K562 (cell line): ENCODE data around the gene ZNF574. TPM values are rescaled to one million over a fixed set of nuclear protein-coding genes. Genes with fewer than 3 reads are reported as not detected.

Experiments used
- ATAC-seq: fragments of 200-7000 bp; cut with Tn5 transposase; 3 replicates; pipeline ENCODE4 v1.9.1; 2020; ENCODE audit warnings: moderate library complexity
- BruUV-seq: library from RNA; stranded (reverse); fragments of 400-500 nt; replicated peaks from 2 replicates; lab custom pipeline; 2021; lab: Mats Ljungman, UMichigan
- CTCF ChIA-PET: fragments of 300-600 bp; formaldehyde crosslinking; extraction: SDS; loops from one replicate; lab custom pipeline; 2021; ENCODE audit warnings: low intra/inter-chr PET ratio; lab: Yijun Ruan, JAX
- POLR2A ChIA-PET: fragments of 300-600, 350-650 bp; sonication (Branson Sonifier 250); formaldehyde crosslinking; extraction: SDS; loops from one replicate; lab custom pipeline; 2021; ENCODE audit warnings: antibody characterized with exemption, inconsistent platforms; lab: Yijun Ruan, JAX
- DNase-seq, 4 experiments: peaks; one replicate each; pipeline versions ENCODE4 v3.0.0 to v3.0.0-alpha.2; 2011 to 2018; ENCODE audit warnings: low spot score in 3 of 4, mixed read lengths in 3 of 4; ENCODE audit errors: extremely low read depth in 1 of 4
- FAIRE-seq: peaks from 2 replicates; lab custom pipeline; 2011; peaks lifted over from hg19 to GRCh38; lab: Jason Lieb, UNC
- H2AFZ ChIP-seq: 2 replicates; pipeline ENCODE4 v1.6.0; 2011; ENCODE audit warnings: low read depth, low read length, control low read depth, inconsistent platforms
- H3K27ac ChIP-seq: fragments of 200-600 bp; 3 replicates; pipeline ENCODE4 v1.8.0; 2011; ENCODE audit warnings: low read depth, mild to moderate bottlenecking, control low read depth, inconsistent platforms, low read length, moderate library complexity, mixed read lengths; ENCODE audit errors: extremely low read depth
- H3K27me3 ChIP-seq, 2 experiments: fragments of 300-600 bp in 1 of 2; 2 replicates in 1 of 2; 3 replicates in 1 of 2; pipeline versions ENCODE4 v1.6.0 to v1.8.0; 2011; ENCODE audit warnings: inconsistent platforms in 2 of 2, low read length in 2 of 2, mild to moderate bottlenecking in 1 of 2, mixed read lengths in 1 of 2, moderate library complexity in 1 of 2; ENCODE audit not compliant: control insufficient read depth in 2 of 2, insufficient read depth in 2 of 2
- H3K36me3 ChIP-seq: fragments of 300-600 bp; 3 replicates; pipeline ENCODE4 v1.8.0; 2011; ENCODE audit warnings: mild to moderate bottlenecking, low read length, inconsistent platforms; ENCODE audit not compliant: control insufficient read depth, insufficient read depth
- H3K4me1 ChIP-seq, 2 experiments: fragments of 200-600 bp in 1 of 2; replicated peaks in 1 of 2; 2 replicates in 1 of 2; 3 replicates in 1 of 2; pipeline versions ENCODE4 v1.5.1 to v1.8.0; 2011; ENCODE audit warnings: inconsistent platforms in 2 of 2, low read length in 2 of 2, mild to moderate bottlenecking in 1 of 2, mixed read lengths in 1 of 2, moderate library complexity in 1 of 2; ENCODE audit not compliant: control insufficient read depth in 2 of 2, insufficient read depth in 2 of 2
- H3K4me2 ChIP-seq: 2 replicates; pipeline ENCODE4 v1.6.1; 2011; ENCODE audit warnings: low read length, control low read depth, inconsistent platforms, mixed read lengths; ENCODE audit not compliant: insufficient read depth
- H3K4me3 ChIP-seq: fragments of 200-600 bp; sonication (generic), shearing (Covaris generic); 2 replicates; pipeline ENCODE4 v1.5.1; 2016; ENCODE audit warnings: control low read depth, inconsistent platforms
- H3K79me2 ChIP-seq: fragments of 200-600 bp; 3 replicates; pipeline ENCODE4 v1.8.0; 2011; ENCODE audit warnings: low read length, inconsistent platforms; ENCODE audit not compliant: control insufficient read depth, insufficient read depth
- H3K9ac ChIP-seq, 2 experiments: 2 replicates each; pipeline versions ENCODE4 v1.6.0 to v1.6.1; 2011; ENCODE audit warnings: low read depth in 2 of 2, low read length in 2 of 2, control low read depth in 1 of 2, inconsistent platforms in 1 of 2, mild to moderate bottlenecking in 1 of 2, mixed read lengths in 1 of 2; ENCODE audit not compliant: insufficient read depth in 1 of 2
- H3K9me1 ChIP-seq: one replicate; pipeline ENCODE4 v1.6.0; 2011; ENCODE audit warnings: inconsistent platforms, mild to moderate bottlenecking, low read length, moderate library complexity; ENCODE audit not compliant: control insufficient read depth, insufficient read depth
- H3K9me3 ChIP-seq: replicated peaks from 2 replicates; pipeline ENCODE4 v1.5.1; 2011; ENCODE audit warnings: low read depth, low read length, inconsistent platforms; ENCODE audit not compliant: control insufficient read depth, insufficient read depth
- H4K20me1 ChIP-seq: replicated peaks from 2 replicates; pipeline ENCODE4 v1.6.1; 2011; ENCODE audit warnings: low read length, inconsistent platforms, mixed read lengths; ENCODE audit not compliant: control insufficient read depth, insufficient read depth
- FUS ChIP-seq: fragments of 200-400 bp; formaldehyde crosslinking; optimal IDR thresholded peaks from 2 replicates; pipeline ENCODE3; 2017; ENCODE audit warnings: low read depth, low read length
- GATAD2B ChIP-seq: fragments of 450-650 bp; IDR thresholded peaks from 2 replicates; pipeline ENCODE4 v1.6.1; 2017; ENCODE audit warnings: mild to moderate bottlenecking, borderline replicate concordance
- KLF6 ChIP-seq: fragments of 250-450 bp; sonication (Bioruptor Pico); IDR thresholded peaks from 2 replicates; pipeline ENCODE4 v1.4.0; 2020; ENCODE audit warnings: mild to moderate bottlenecking, moderate library complexity, borderline replicate concordance
- LEF1 ChIP-seq: fragments of 450-650 bp; IDR thresholded peaks from 2 replicates; pipeline ENCODE4 v1.6.1; 2016; ENCODE audit warnings: mild to moderate bottlenecking
- MAFG ChIP-seq: fragments of 450-650 bp; conservative IDR thresholded peaks from 2 replicates; pipeline ENCODE4 v1.6.1; 2016; ENCODE audit warnings: missing genetic modification characterization, missing compliant biosample characterization
- MBD1 ChIP-seq: fragments of 250-450 bp; sonication (Bioruptor Pico); IDR thresholded peaks from 2 replicates; pipeline ENCODE4 v1.8.0; 2022; ENCODE audit warnings: inconsistent platforms
- MLLT1 ChIP-seq, 2 experiments: fragments of 450-650 bp; IDR thresholded peaks; 2 replicates each; pipeline ENCODE4 v1.6.1; 2016
- PREB ChIP-seq: sonication (generic); formaldehyde crosslinking; IDR thresholded peaks from 2 replicates; pipeline ENCODE4 v1.8.1; 2023; ENCODE audit warnings: mild to moderate bottlenecking, missing genetic modification reagents
- TEAD4 ChIP-seq, 2 experiments: sonication (generic) in 1 of 2; formaldehyde crosslinking in 1 of 2; IDR thresholded peaks; 2 replicates each; pipeline versions ENCODE4 v1.6.1 to v1.8.0; 2012 to 2022; ENCODE audit warnings: borderline replicate concordance in 1 of 2, inconsistent platforms in 1 of 2, low read length in 1 of 2, mild to moderate bottlenecking in 1 of 2, missing genetic modification reagents in 1 of 2
- ZNF24 ChIP-seq: fragments of 450-650 bp; IDR thresholded peaks from 2 replicates; pipeline ENCODE4 v1.6.1; 2016
- ZNF282 ChIP-seq: sonication (generic); formaldehyde crosslinking; IDR thresholded peaks from 2 replicates; pipeline ENCODE4 v1.8.1; 2023; ENCODE audit warnings: missing genetic modification reagents
- ZNF431 ChIP-seq: sonication (generic); formaldehyde crosslinking; IDR thresholded peaks from 2 replicates; pipeline ENCODE4 v1.8.0; 2022; ENCODE audit warnings: mild to moderate bottlenecking, missing genetic modification reagents
- ZNF507 ChIP-seq: conservative IDR thresholded peaks from 2 replicates; pipeline ENCODE4 v1.6.1; 2017; ENCODE audit warnings: missing genetic modification characterization, missing compliant biosample characterization
- ZNF707 ChIP-seq: fragments of 250-450 bp; sonication (Bioruptor Pico); conservative IDR thresholded peaks from 2 replicates; pipeline ENCODE4 v1.8.0; 2022; ENCODE audit warnings: inconsistent platforms, mild to moderate bottlenecking, moderate library complexity
- WGBS: fragments of 100-300 bp; shearing (Covaris generic); methylation state at CpG from one replicate; pipeline ENCODE4 v1.1.6; 2016; ENCODE audit warnings: low coverage, mixed read lengths; ENCODE audit not compliant: insufficient coverage; ENCODE audit errors: missing lambda C conversion rate; 5-methylcytosine and 5-hydroxymethylcytosine counted together
- in situ Hi-C: fragments of 300-500 bp; cut with MboI; formaldehyde crosslinking; loops from 4 replicates; pipeline ENCODE4 v1.15.0; 2018; ENCODE audit warnings: inconsistent platforms, mixed read lengths
- intact Hi-C: fragments of 100-400 bp; cut with micrococcal nuclease; formaldehyde crosslinking; loops from 2 replicates; pipeline ENCODE4 v1.14.2; 2022
- polyA plus RNA-seq, 8 experiments: library from polyadenylated mRNA; depleted of rRNA in 4 of 8; stranded (reverse) in 5 of 8; unstranded in 3 of 8; fragments of >200 nt; fragmentation: Nextera tagmentation in 2 of 8; fragmentation: Illumina TruSeq in 1 of 8; extraction: Ambion mirVana in 2 of 8; extraction: Trizol in 1 of 8; gene quantifications; 2 replicates each; pipeline versions ENCODE4 v1.2.1 to v1.2.3, GENCODE V29; 2011 to 2014; ENCODE audit warnings: inconsistent platforms in 1 of 8, missing spikeins in 1 of 8
- total RNA-seq, 7 experiments: library from RNA; depleted of rRNA in 6 of 7; stranded (reverse); fragments of >200 nt in 6 of 7; fragmentation: Illumina TruSeq in 2 of 7; extraction: Trizol in 2 of 7; gene quantifications; 2 replicates each; pipeline versions ENCODE4 v1.2.1 to v1.2.3, GENCODE V29; 2011 to 2021; ENCODE audit warnings: low replicate concordance in 1 of 7
- TF ChIP-seq, protein P1 (sequence below): fragments of 250-450 bp; sonication (Bioruptor Pico); IDR thresholded peaks from 2 replicates; pipeline ENCODE4 v1.5.0; 2022; ENCODE audit warnings: mild to moderate bottlenecking

Gene ZNF574
- total and polyA plus RNA-seq, 9 of the 15 experiments (the other 6 are each of a cell fraction or from before 2014, with no cell fraction given) = 0.24 to 20.7 (median 8.4) TPM

GRCh38 chr19:42076380-42076944, 496 bp downstream of the ZNF574 start (continued):
- TF ChIP-seq ZNF24 = no peak
- no peak for TF ChIP-seq ZNF707 (CRISPR knock-in tag)
- no peak for TF ChIP-seq GATAD2B
- no peak for TF ChIP-seq MAFG (tag)

DNA sequence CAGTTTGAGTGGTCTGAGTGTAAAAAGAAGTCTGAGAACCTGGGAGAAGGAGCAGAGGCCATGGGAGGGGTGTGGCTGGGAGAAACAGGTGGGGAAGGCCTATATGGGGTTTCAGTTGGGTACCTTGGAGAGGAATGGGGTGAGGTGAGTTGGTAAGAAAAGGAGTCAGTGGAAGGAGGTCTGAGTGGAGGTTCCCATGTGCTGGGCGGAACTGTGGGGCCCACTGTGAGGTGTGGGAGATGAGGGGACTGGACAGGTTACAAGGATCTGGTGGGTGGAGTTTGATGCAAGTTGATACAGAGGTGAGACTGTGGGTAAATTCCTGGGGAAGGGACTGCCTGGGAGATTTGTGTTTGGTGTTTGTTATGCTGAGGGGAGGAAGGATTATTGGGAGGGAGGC, 2.1 kb downstream of the ZNF574 start:
- Histone ChIP-seq H3K36me3 (peaks cover 45% of the 10 kb centered on the region), H3K9me3 (no peaks in the 10 kb centered on the region), H4K20me1 (peaks cover 17% of the 10 kb centered on the region), H3K79me2 (peaks cover 48% of the 10 kb centered on the region), H2AFZ (no peak overlapping the region), H3K9me1 (no peaks in the 10 kb centered on the region), H3K4me1 (peaks cover 19 to 42% of the 10 kb centered on the region in 2 experiments), H3K27me3 (no peaks in the 10 kb centered on the region), H3K9ac (peak overlapping the region; percentile 54 to 99; a peak in 1 of 4 replicates), H3K4me2 (no peak overlapping the region), H3K4me3 (no peak overlapping the region), H3K27ac (no peak overlapping the region)
- FAIRE-seq (no peak), ATAC-seq (no peak), DNase-seq (no peak)
- ChIA-PET CTCF (no interaction called here), POLR2A (interaction anchor here (0.6 to 1.0 kb wide), 7 partner anchors 10 to 213 kb away, joined by 3 to 4 read pairs (median 3); no protein-coding TSS in a partner anchor)
- in situ Hi-C loops (no loop called here), intact Hi-C loops (no loop called here)
- 83% methylated on average over 1 of the region's 1 CpG for WGBS
- BruUV-seq = no TSS peak
- no peak for TF ChIP-seq MBD1
- no peak for TF ChIP-seq ZNF507 (tag)
- no peak for TF ChIP-seq ZNF431 (CRISPR knock-in tag)
- no peak for TF ChIP-seq LEF1
- TF ChIP-seq MLLT1 (IDR thresholded peaks at IDR 0.05) = no peak
- no peak for TF ChIP-seq PREB (CRISPR knock-in tag)
- no peak for TF ChIP-seq TEAD4 (IDR thresholded peaks at IDR 0.05; ENCODE audit: low read length)
- no peak for TF ChIP-seq TEAD4 (CRISPR knock-in tag; IDR thresholded peaks at IDR 0.05; ENCODE audit: borderline replicate concordance)
- no peak for TF ChIP-seq FUS
- TF ChIP-seq ZNF282 (CRISPR knock-in tag) = no peak
- no peak for TF ChIP-seq KLF6
- TF ChIP-seq, protein P1, sequence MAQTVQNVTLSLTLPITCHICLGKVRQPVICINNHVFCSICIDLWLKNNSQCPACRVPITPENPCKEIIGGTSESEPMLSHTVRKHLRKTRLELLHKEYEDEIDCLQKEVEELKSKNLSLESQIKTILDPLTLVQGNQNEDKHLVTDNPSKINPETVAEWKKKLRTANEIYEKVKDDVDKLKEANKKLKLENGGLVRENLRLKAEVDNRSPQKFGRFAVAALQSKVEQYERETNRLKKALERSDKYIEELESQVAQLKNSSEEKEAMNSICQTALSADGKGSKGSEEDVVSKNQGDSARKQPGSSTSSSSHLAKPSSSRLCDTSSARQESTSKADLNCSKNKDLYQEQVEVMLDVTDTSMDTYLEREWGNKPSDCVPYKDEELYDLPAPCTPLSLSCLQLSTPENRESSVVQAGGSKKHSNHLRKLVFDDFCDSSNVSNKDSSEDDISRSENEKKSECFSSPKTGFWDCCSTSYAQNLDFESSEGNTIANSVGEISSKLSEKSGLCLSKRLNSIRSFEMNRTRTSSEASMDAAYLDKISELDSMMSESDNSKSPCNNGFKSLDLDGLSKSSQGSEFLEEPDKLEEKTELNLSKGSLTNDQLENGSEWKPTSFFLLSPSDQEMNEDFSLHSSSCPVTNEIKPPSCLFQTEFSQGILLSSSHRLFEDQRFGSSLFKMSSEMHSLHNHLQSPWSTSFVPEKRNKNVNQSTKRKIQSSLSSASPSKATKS (CRISPR knock-in tag) = no peak
